HCT116 (cell line): ENCODE results near the gene UBE2H. TPM values are rescaled to one million over a fixed set of nuclear protein-coding genes. Genes with fewer than 3 reads are reported as not detected.

Experiments used
- ATAC-seq: fragments of 200-7000 bp; cut with Tn5 transposase; 2 replicates; pipeline ENCODE4 v1.9.1; 2020; ENCODE audit warnings: mild to moderate bottlenecking, moderate library complexity
- BruUV-seq: library from RNA; stranded (reverse); fragments of 400-500 nt; replicated peaks from 2 replicates; lab custom pipeline; 2021; lab: Mats Ljungman, UMichigan
- CTCF ChIA-PET: fragments of 300-600 bp; sonication (Branson Sonifier 250); formaldehyde crosslinking; loops from one replicate; lab custom pipeline; 2021; ENCODE audit warnings: antibody characterized with exemption; lab: Charles Lee
- POLR2A ChIA-PET: fragments of 300-600, 350-600 bp; sonication (Branson Sonifier 250); formaldehyde crosslinking; loops from one replicate; lab custom pipeline; 2021; ENCODE audit warnings: antibody characterized with exemption; lab: Charles Lee
- RAD21 ChIA-PET, 2 experiments: fragments of 300-600 bp; sonication (Branson Sonifier 250); formaldehyde crosslinking; loops; one replicate each; lab custom pipeline; 2023; ENCODE audit warnings: low total read pairs in 2 of 2; ENCODE audit not compliant: uncharacterized antibody in 2 of 2, unreplicated experiment in 2 of 2, low non-redundant PET in 1 of 2; lab: Charles Lee
- DNase-seq: peaks from one replicate; pipeline ENCODE4 v3.0.0-alpha.2; 2010; ENCODE audit warnings: low read depth, low spot score
- H2AFZ ChIP-seq: fragments of 200-600 bp; shearing (Covaris generic), sonication (generic); 2 replicates; pipeline ENCODE4 v1.6.1; 2017; ENCODE audit warnings: low read depth, mixed run types, mixed read lengths, antibody characterized with exemption, low read length; ENCODE audit not compliant: poor library complexity, severe bottlenecking
- H3K27ac ChIP-seq: 2 replicates; pipeline ENCODE4 v1.5.1; 2012; ENCODE audit warnings: low read depth, low read length
- H3K27me3 ChIP-seq: fragments of 200-600 bp; sonication (generic); 2 replicates; pipeline ENCODE4 v1.6.1; 2016; ENCODE audit warnings: mixed run types, low read length, mixed read lengths; ENCODE audit not compliant: insufficient read depth
- H3K36me3 ChIP-seq, 2 experiments: fragments of 200-500 bp in 1 of 2; fragments of 200-600 bp in 1 of 2; sonication (Bioruptor generic) in 1 of 2; sonication (generic) in 1 of 2; 2 replicates each; pipeline versions ENCODE4 v1.5.1 to v1.6.1; 2014 to 2016; ENCODE audit warnings: low read length in 2 of 2, inconsistent platforms in 1 of 2, mixed read lengths in 1 of 2, mixed run types in 1 of 2; ENCODE audit not compliant: insufficient read depth in 2 of 2, control insufficient read depth in 1 of 2
- H3K4me1 ChIP-seq, 2 experiments: fragments of 200-600 bp in 1 of 2; sonication (generic) in 1 of 2; 2 replicates each; pipeline versions ENCODE4 v1.5.1 to v1.6.1; 2012 to 2017; ENCODE audit warnings: low read length in 2 of 2, inconsistent platforms in 1 of 2, mild to moderate bottlenecking in 1 of 2, mixed read lengths in 1 of 2, mixed run types in 1 of 2, moderate library complexity in 1 of 2; ENCODE audit not compliant: insufficient read depth in 2 of 2, control insufficient read depth in 1 of 2
- H3K4me2 ChIP-seq: fragments of 200-600 bp; sonication (generic); 2 replicates; pipeline ENCODE4 v1.6.1; 2017; ENCODE audit warnings: mixed run types, low read length, mixed read lengths
- H3K4me3 ChIP-seq, 2 experiments: fragments of 200-600 bp in 1 of 2; sonication (generic) in 1 of 2; replicated peaks in 1 of 2; 2 replicates each; pipeline ENCODE4 v1.5.1; 2011 to 2016; ENCODE audit warnings: low read length in 2 of 2, control low read depth in 1 of 2, low read depth in 1 of 2, mild to moderate bottlenecking in 1 of 2, mixed read lengths in 1 of 2, mixed run types in 1 of 2
- H3K79me2 ChIP-seq: fragments of 200-600 bp; sonication (generic); 2 replicates; pipeline ENCODE4 v1.6.1; 2017; ENCODE audit warnings: mild to moderate bottlenecking, mixed run types, low read length, moderate library complexity, mixed read lengths; ENCODE audit not compliant: insufficient read depth
- H3K9ac ChIP-seq: fragments of 200-600 bp; sonication (generic); 2 replicates; pipeline ENCODE4 v1.6.1; 2016; ENCODE audit warnings: low read length, mixed read lengths
- H3K9me2 ChIP-seq: fragments of 200-600 bp; sonication (generic), shearing (Covaris generic); 2 replicates; pipeline ENCODE4 v1.6.1; 2017; ENCODE audit warnings: mixed run types, mild to moderate bottlenecking, moderate library complexity; ENCODE audit not compliant: insufficient read depth
- H3K9me3 ChIP-seq, 2 experiments: fragments of 200-500 bp in 1 of 2; fragments of 200-600 bp in 1 of 2; sonication (Bioruptor generic) in 1 of 2; sonication (generic) in 1 of 2; 2 replicates each; pipeline ENCODE4 v1.6.1; 2014 to 2017; ENCODE audit warnings: low read length in 2 of 2, mixed read lengths in 2 of 2, inconsistent platforms in 1 of 2, low read depth in 1 of 2, mild to moderate bottlenecking in 1 of 2, mixed run types in 1 of 2, moderate library complexity in 1 of 2; ENCODE audit not compliant: control insufficient read depth in 1 of 2, insufficient read depth in 1 of 2
- H4K20me1 ChIP-seq: fragments of 200-600 bp; sonication (generic), shearing (Covaris generic); 2 replicates; pipeline ENCODE4 v1.6.1; 2017; ENCODE audit warnings: mixed run types, mild to moderate bottlenecking, moderate library complexity; ENCODE audit not compliant: insufficient read depth
- POLR2AphosphoS5 ChIP-seq: IDR thresholded peaks from 2 replicates; pipeline ENCODE4 v1.6.1; 2011; ENCODE audit warnings: mild to moderate bottlenecking, low read depth, low read length, moderate library complexity
- SIN3A ChIP-seq: IDR thresholded peaks from 2 replicates; pipeline ENCODE4 v1.6.1; 2012; ENCODE audit warnings: low read depth
- SP1 ChIP-seq: IDR thresholded peaks from 2 replicates; pipeline ENCODE4 v1.6.1; 2012; ENCODE audit warnings: low read depth
- SRF ChIP-seq: IDR thresholded peaks from 2 replicates; pipeline ENCODE4 v1.6.1; 2012; ENCODE audit warnings: low read depth
- ZFX ChIP-seq: fragments of 450-650 bp; IDR thresholded peaks from 2 replicates; pipeline ENCODE4 v1.6.1; 2017
- intact Hi-C: fragments of 100-400 bp; cut with micrococcal nuclease; formaldehyde crosslinking; loops from 2 replicates; pipeline ENCODE4 v1.10.0; 2022
- total RNA-seq: library from RNA; stranded (reverse); gene quantifications from one replicate; pipeline ENCODE4 v1.2.1, GENCODE V29; 2021; ENCODE audit not compliant: unreplicated experiment
- TF ChIP-seq, protein P1 (sequence below): IDR thresholded peaks from 2 replicates; pipeline ENCODE4 v1.6.1; 2011; ENCODE audit warnings: mild to moderate bottlenecking, low read length, moderate library complexity; ENCODE audit not compliant: insufficient replicate concordance; ENCODE audit errors: extremely low read depth
- TF ChIP-seq, protein P2 (sequence below): IDR thresholded peaks from 2 replicates; pipeline ENCODE4 v1.6.1; 2012; ENCODE audit warnings: low read depth

The UBE2H gene
- total RNA-seq, 1 experiment from 2014 or later: 117 TPM

DNA sequence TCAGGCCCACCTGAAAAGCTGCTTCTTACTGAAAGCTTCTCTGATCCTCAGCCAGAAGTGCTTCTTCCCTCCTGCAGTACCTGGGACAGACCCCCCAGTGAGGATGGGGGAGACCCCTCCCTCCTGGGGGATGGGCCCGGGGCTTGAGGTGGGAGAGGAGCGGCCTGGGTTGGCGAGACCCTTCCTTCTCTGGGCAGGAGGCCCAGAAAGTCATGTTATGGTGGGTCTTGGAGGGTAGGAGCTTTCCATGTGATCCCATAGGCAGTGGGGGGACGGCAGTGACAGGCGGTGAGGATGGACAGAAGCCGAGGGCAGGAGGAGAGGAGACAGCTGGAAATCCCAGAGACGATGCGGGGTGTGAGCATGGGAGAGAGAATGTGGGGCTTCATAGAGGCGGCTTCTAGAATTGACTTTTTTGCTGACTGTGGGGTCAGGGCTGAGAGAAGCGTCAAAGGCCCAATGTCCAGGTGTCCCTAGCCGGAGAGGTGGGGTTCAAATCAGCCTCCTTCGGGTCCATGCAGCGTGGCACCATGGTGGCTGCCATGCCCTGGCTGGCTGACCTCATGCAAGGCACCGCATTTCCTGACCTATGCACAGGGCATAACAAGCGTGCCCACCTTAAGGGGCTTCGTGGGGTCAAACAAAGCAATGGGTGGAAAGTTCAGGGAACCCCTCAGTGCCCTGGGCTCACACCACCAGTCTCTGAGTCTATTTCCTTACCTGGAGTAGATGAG, 154.0 kb downstream of the UBE2H start:
- ATAC-seq: no peak
- Histone ChIP-seq H3K36me3 (no peaks in the 10 kb centered on the region), H3K27ac (no peak overlapping the region), H3K9me2 (no peaks in the 10 kb centered on the region), H3K79me2 (no peaks in the 10 kb centered on the region), H4K20me1 (no peaks in the 10 kb centered on the region), H3K4me2 (no peak overlapping the region), H3K9ac (no peak overlapping the region), H2AFZ (no peak overlapping the region), H3K27me3 (no peaks in the 10 kb centered on the region), H3K9me3 (no peaks in the 10 kb centered on the region), H3K4me3 (no peak overlapping the region), H3K4me1 (no peaks in the 10 kb centered on the region)
- RAD21 ChIA-PET: no interaction called here
- CTCF ChIA-PET: no interaction called here
- intact Hi-C loops: no loop called here
- BruUV-seq: no TSS peak
- DNase-seq: no peak
- TF ChIP-seq ZFX: no peak
- TF ChIP-seq, protein P1, sequence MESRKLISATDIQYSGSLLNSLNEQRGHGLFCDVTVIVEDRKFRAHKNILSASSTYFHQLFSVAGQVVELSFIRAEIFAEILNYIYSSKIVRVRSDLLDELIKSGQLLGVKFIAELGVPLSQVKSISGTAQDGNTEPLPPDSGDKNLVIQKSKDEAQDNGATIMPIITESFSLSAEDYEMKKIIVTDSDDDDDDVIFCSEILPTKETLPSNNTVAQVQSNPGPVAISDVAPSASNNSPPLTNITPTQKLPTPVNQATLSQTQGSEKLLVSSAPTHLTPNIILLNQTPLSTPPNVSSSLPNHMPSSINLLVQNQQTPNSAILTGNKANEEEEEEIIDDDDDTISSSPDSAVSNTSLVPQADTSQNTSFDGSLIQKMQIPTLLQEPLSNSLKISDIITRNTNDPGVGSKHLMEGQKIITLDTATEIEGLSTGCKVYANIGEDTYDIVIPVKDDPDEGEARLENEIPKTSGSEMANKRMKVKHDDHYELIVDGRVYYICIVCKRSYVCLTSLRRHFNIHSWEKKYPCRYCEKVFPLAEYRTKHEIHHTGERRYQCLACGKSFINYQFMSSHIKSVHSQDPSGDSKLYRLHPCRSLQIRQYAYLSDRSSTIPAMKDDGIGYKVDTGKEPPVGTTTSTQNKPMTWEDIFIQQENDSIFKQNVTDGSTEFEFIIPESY: no peak
- no peak for TF ChIP-seq SRF
- TF ChIP-seq SP1: no peak
- no peak for TF ChIP-seq POLR2AphosphoS5
- TF ChIP-seq SIN3A: no peak
- TF ChIP-seq, protein P2, sequence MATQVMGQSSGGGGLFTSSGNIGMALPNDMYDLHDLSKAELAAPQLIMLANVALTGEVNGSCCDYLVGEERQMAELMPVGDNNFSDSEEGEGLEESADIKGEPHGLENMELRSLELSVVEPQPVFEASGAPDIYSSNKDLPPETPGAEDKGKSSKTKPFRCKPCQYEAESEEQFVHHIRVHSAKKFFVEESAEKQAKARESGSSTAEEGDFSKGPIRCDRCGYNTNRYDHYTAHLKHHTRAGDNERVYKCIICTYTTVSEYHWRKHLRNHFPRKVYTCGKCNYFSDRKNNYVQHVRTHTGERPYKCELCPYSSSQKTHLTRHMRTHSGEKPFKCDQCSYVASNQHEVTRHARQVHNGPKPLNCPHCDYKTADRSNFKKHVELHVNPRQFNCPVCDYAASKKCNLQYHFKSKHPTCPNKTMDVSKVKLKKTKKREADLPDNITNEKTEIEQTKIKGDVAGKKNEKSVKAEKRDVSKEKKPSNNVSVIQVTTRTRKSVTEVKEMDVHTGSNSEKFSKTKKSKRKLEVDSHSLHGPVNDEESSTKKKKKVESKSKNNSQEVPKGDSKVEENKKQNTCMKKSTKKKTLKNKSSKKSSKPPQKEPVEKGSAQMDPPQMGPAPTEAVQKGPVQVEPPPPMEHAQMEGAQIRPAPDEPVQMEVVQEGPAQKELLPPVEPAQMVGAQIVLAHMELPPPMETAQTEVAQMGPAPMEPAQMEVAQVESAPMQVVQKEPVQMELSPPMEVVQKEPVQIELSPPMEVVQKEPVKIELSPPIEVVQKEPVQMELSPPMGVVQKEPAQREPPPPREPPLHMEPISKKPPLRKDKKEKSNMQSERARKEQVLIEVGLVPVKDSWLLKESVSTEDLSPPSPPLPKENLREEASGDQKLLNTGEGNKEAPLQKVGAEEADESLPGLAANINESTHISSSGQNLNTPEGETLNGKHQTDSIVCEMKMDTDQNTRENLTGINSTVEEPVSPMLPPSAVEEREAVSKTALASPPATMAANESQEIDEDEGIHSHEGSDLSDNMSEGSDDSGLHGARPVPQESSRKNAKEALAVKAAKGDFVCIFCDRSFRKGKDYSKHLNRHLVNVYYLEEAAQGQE: no peak
- TF ChIP-seq, all 23 proteins: peak for 0
- POLR2A ChIA-PET: no interaction called here
